Naive thymus-derived CD4-positive, alpha-beta T cell (primary cell): ENCODE results near the gene TMEM116. TPM values are rescaled to one million over a fixed set of nuclear protein-coding genes. Genes with fewer than 3 reads are reported as not detected.
A peak's percentile ranks its signal among the peaks of the same experiment; 100 is the strongest.
"Not testable (repeated sequence)": the region's sequence is repeated elsewhere in the genome, so short reads cannot be mapped to it uniquely, and the experiment has no call there.

Experiments
- ATAC-seq: fragments of 150-1000 bp; cut with Tn5 transposase; 2 replicates; pipeline ENCODE4 v1.10.0; 2021; ENCODE audit warnings: mild to moderate bottlenecking, moderate library complexity
- CTCF ChIA-PET: fragments of 350-600 bp; sonication (Branson Sonifier 250); formaldehyde crosslinking; loops from one replicate; lab custom pipeline; 2021; ENCODE audit warnings: antibody characterized with exemption; lab: Charles Lee
- POLR2A ChIA-PET: fragments of 350-600 bp; sonication (Branson Sonifier 250); formaldehyde crosslinking; loops from one replicate; lab custom pipeline; 2021; ENCODE audit warnings: antibody characterized with exemption, inconsistent platforms; lab: Charles Lee
- DNase-seq, 9 donors: peaks; one replicate each; pipeline versions ENCODE4 v3.0.0 to v3.0.0-alpha.2; 2020 to 2022; ENCODE audit warnings: mixed read lengths in 1 of 9
- H3K27ac ChIP-seq: one replicate; pipeline ENCODE4 v1.7.0; 2013; ENCODE audit warnings: mild to moderate bottlenecking, low read depth, low read length, moderate library complexity
- H3K27me3 ChIP-seq, 2 donors: one replicate each; pipeline ENCODE4 v1.7.0; 2013; ENCODE audit warnings: low read length in 2 of 2, mild to moderate bottlenecking in 2 of 2, moderate library complexity in 2 of 2; ENCODE audit not compliant: control insufficient read depth in 2 of 2, insufficient read depth in 2 of 2
- H3K36me3 ChIP-seq, 3 experiments: 1 replicate in 2 of 3; 2 replicates in 1 of 3; pipeline ENCODE4 v1.7.0; 2013; ENCODE audit warnings: low read length in 3 of 3, mild to moderate bottlenecking in 3 of 3, moderate library complexity in 1 of 3; ENCODE audit not compliant: insufficient read depth in 3 of 3, control insufficient read depth in 2 of 3
- H3K4me1 ChIP-seq, 2 donors: one replicate each; pipeline ENCODE4 v1.7.0; 2013; ENCODE audit warnings: low read length in 2 of 2, mild to moderate bottlenecking in 2 of 2, moderate library complexity in 1 of 2; ENCODE audit not compliant: control insufficient read depth in 2 of 2, insufficient read depth in 2 of 2
- H3K4me3 ChIP-seq: 2 replicates; pipeline ENCODE4 v1.7.0; 2013; ENCODE audit warnings: mild to moderate bottlenecking, low read length
- H3K9me3 ChIP-seq, 3 experiments: 1 replicate in 2 of 3; 2 replicates in 1 of 3; pipeline ENCODE4 v1.7.0; 2013; ENCODE audit warnings: low read length in 3 of 3; ENCODE audit not compliant: control insufficient read depth in 2 of 3
- H3K27ac Mint-ChIP-seq, 9 donors: one replicate each; pipeline ENCODE4 v1.8.0; 2020 to 2022; ENCODE audit warnings: mixed read lengths in 9 of 9, mild to moderate bottlenecking in 8 of 9, moderate library complexity in 5 of 9, inconsistent platforms in 2 of 9
- H3K27me3 Mint-ChIP-seq, 5 donors: one replicate each; pipeline ENCODE4 v1.8.0; 2021 to 2022; ENCODE audit warnings: mixed read lengths in 5 of 5, mild to moderate bottlenecking in 1 of 5
- H3K36me3 Mint-ChIP-seq, 5 donors: one replicate each; pipeline ENCODE4 v1.8.0; 2020 to 2022; ENCODE audit warnings: mixed read lengths in 5 of 5, mild to moderate bottlenecking in 3 of 5, inconsistent platforms in 1 of 5
- H3K4me1 Mint-ChIP-seq, 7 donors: one replicate each; pipeline ENCODE4 v1.8.0; 2020 to 2022; ENCODE audit warnings: mixed read lengths in 7 of 7, mild to moderate bottlenecking in 3 of 7, inconsistent platforms in 1 of 7
- H3K4me3 Mint-ChIP-seq, 10 donors: one replicate each; pipeline ENCODE4 v1.8.0; 2020 to 2022; ENCODE audit warnings: mild to moderate bottlenecking in 10 of 10, mixed read lengths in 10 of 10, moderate library complexity in 6 of 10, inconsistent platforms in 2 of 10
- H3K9me3 Mint-ChIP-seq, 11 donors: one replicate each; pipeline ENCODE4 v1.8.0; 2020 to 2022; ENCODE audit warnings: mixed read lengths in 11 of 11, mild to moderate bottlenecking in 4 of 11, inconsistent platforms in 1 of 11, moderate library complexity in 1 of 11
- intact Hi-C, 2 donors: fragments of 100-400 bp; cut with micrococcal nuclease; formaldehyde crosslinking; loops; one replicate each; pipeline ENCODE4 v1.15.1; 2023
- polyA plus RNA-seq, 2 donors: library from polyadenylated mRNA; unstranded; fragments of 300-500 nt; fragmentation: Illumina TruSeq; gene quantifications; one replicate each; pipeline ENCODE4 v1.2.3, GENCODE V29; 2021
- total RNA-seq, 6 experiments: library from RNA in 5 of 6; stranded (reverse) in 5 of 6; gene quantifications; 1 replicate in 5 of 6; 2 replicates in 1 of 6; pipeline ENCODE4 v1.2.3 and lab custom pipeline; 2021 to 2026

The TMEM116 gene
- total and polyA plus RNA-seq, 7 experiments from 2014 or later: 8.7 to 29.3 (median 20.1) TPM

DNA sequence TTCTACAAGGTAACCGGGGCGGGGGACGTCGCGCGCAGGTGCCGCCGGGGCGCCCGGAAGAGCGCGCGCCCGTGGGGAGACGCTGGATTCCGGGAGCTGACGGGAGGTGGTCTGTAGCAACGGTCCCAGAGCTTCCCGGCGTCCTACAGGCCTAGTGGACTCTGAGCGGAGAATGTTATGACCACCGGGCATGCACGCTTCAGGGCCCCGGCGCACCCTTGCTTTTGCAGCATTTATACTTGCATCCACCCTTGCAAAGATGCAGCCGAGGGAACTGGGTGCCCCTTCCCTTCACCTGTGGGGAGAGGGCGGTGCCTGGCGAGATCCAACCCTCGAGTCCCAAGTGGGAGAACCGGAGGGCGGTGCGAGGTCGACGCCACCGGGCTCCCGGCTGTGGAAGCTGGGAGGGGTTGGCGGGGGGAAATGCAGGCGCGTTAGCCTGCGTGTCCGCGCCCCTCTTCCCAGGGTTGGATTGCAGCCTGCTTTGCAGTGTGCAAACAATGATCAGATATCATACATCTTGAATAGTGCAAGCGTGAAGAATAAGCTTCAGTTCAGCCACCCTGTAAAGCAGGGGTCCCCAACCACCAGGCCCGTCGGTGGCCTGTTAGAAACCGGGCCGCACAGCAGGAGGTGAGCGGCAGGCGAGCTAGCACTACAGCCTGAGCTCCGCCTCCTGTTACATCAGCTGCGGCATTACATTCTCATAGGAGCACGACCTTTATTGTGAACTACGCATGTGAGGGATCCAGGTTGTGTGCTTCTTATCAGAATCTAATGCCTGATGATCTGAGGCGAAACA, 837 bp upstream of the TMEM116 start:
- Mint-ChIP-seq H3K27ac (peak overlapping the region; percentile 95 to 98 (median 97)), H3K27me3 (no peaks in the 10 kb centered on the region), H3K9me3 (peaks cover 0 to 10% (median 4%) of the 10 kb centered on the region in 11 donors), H3K4me1 (peaks cover 44 to 75% (median 59%) of the 10 kb centered on the region in 7 donors), H3K36me3 (peaks cover 14 to 41% (median 37%) of the 10 kb centered on the region in 5 donors), H3K4me3 (peak overlapping the region; percentile 86 to 97 (median 91))
- H3K4me3 ChIP-seq: peak overlapping the region; percentile 71
- peak overlapping the region; percentile 82 for H3K27ac ChIP-seq
- ATAC-seq (peak; percentile 47), DNase-seq (peak; percentile 32 to 82 (median 65))
- H3K27me3 ChIP-seq: no peaks in the 10 kb centered on the region
- H3K9me3 ChIP-seq: no peaks in the 10 kb centered on the region
- ChIA-PET CTCF (interaction anchor here (1.0 to 3.8 kb wide), 18 partner anchors 9 to 172 kb away, joined by 3 to 63 read pairs (median 4); partner anchors contain the start of genes MAPKAPK5 and NAA25), POLR2A (interaction anchor here (0.6 to 6.5 kb wide), 35 partner anchors 9 to 176 kb away, joined by 3 to 285 read pairs (median 4); partner anchors contain the start of genes MAPKAPK5, NAA25 and TRAFD1)
- peaks cover 29 to 40% of the 10 kb centered on the region in 2 donors for H3K4me1 ChIP-seq
- H3K36me3 ChIP-seq: peaks cover 4 to 16% (median 6%) of the 10 kb centered on the region in 3 experiments
- intact Hi-C loops: loop anchor here (1.0 to 10.0 kb wide), 21 partner anchors 12 to 1208 kb away; partner anchors contain the start of genes HECTD4 (in 2 of the 2), NAA25 (in 2 of the 2), RPL6 (in 2 of the 2) and TRAFD1 (in 2 of the 2)

DNA sequence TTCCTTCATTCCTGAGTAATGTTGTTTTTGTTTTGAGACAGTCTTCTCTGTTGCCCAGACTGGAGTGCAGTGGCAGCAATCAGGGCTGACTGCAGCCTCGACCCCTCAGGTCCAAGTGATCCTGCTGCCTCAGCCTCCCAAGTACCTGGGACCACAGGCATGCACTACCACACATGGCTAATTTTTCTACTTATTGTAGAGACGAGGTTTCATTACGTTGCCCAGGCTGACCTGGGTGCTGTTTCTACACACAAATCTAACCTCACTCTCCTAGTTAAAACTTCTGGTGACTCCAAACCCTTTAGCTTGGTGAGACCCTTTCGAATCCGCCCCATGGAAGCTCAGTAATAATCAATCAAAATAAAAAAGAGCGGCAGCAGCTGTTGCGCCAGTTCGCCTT, 1.3 kb downstream of the TMEM116 start:
- Mint-ChIP-seq H3K9me3 (peaks cover 0 to 10% (median 4%) of the 10 kb centered on the region in 11 donors), H3K4me3 (peak overlapping the region; percentile 86 to 97 (median 91)), H3K36me3 (peaks cover 10 to 35% (median 33%) of the 10 kb centered on the region in 5 donors), H3K27ac (peak overlapping the region; percentile 95 to 99 (median 97)), H3K4me1 (peaks cover 38 to 64% (median 45%) of the 10 kb centered on the region in 7 donors), H3K27me3 (no peaks in the 10 kb centered on the region)
- no peak for ATAC-seq
- Histone ChIP-seq H3K4me3 (peak overlapping the region; percentile 90), H3K9me3 (no peaks in the 10 kb centered on the region), H3K27me3 (no peaks in the 10 kb centered on the region), H3K36me3 (peaks cover 4 to 16% (median 6%) of the 10 kb centered on the region in 3 experiments), H3K27ac (peak overlapping the region; percentile 96), H3K4me1 (peaks cover 25 to 32% of the 10 kb centered on the region in 2 donors)
- ChIA-PET POLR2A (interaction anchor here (1.0 to 6.5 kb wide), 6 partner anchors 14 to 170 kb away, joined by 3 to 285 read pairs (median 22); partner anchors contain the start of gene MAPKAPK5), CTCF (interaction anchor here (0.6 to 3.8 kb wide), 6 partner anchors 9 to 68 kb away, joined by 3 to 63 read pairs (median 6); no protein-coding TSS in a partner anchor)
- no peak for DNase-seq
- intact Hi-C loops: loop anchor here (2.0 to 10.0 kb wide), 9 partner anchors 34 to 1211 kb away; partner anchors contain the start of genes ACAD10 (in 1 of the 2), ATXN2 (in 1 of the 2), BRAP (in 1 of the 2) and NAA25 (in 1 of the 2)

DNA sequence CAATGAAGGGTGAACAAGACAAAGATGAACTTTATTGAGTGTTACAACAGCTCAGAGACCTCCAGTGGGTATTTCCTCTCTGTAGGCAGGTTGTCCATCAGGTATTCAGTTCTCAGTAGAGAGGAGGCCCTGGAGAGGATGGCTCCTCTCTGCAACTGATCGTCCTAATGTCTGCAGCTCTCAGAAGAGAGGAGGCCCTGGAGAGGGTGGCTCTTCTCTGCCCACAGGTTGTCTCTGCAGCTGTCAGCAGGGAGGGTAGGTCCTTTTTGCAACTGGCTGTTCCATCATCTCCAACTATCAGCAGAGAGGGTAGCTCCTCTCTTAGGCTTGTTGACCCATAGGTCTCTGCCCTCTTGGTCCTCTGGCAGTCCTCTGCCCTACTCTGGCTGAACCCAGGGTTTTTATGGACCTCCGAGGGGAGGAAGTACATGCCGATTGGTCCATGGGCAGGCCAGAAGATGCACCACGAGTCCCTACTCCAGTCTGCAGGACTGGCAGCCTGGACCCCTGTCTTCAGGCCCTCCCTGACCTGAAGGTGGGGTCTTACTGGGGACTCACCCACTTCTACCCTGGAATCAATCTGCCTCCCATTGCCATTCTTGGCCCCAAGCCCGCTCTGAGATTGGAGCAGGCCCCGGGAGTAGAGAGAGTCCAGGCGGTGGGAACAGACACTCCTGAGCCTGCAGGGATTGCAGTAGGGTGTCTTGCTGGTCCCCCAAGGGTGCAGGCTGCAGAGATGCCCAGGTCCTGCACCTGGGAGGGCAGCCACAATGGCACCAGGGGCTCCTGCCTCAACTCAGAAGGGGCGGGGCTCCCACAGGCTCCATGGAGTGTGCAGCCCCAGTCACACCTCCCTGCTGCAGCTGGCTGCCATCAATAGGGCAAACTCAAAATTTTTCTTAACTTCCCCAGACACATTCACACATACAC, 2.3 kb downstream of the TMEM116 start:
- no peak overlapping the region for H3K27ac ChIP-seq
- POLR2A ChIA-PET: interaction anchor here (0.9 to 2.2 kb wide), 4 partner anchors 9 to 66 kb away, joined by 5 to 20 read pairs (median 11); no protein-coding TSS in a partner anchor

DNA sequence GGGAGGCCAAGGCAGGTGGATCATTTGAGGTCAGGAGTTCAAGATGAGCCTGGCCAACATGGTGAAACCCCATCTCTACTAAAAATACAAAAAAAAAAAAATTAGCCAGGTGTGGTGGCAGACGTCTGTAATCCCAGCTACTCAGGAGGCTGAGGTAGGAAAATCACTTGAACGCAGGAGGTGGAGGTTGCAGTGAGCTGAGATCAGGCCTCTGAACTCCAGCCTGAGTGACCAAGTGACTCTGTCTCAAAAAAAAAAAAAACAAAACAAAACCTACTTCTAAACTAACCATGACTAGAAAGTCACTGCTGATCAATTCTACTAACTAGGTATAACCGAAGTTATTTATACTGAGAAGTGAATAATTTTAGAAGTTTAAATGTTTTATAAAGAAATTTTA, 3.4 kb downstream of the TMEM116 start:
- H3K4me3 Mint-ChIP-seq, ATAC-seq, intact Hi-C loops, H3K4me3 ChIP-seq, DNase-seq, H3K36me3 ChIP-seq, H3K27me3 ChIP-seq, H3K27ac ChIP-seq, H3K9me3 ChIP-seq, H3K27me3 Mint-ChIP-seq: not testable (repeated sequence)
- ChIA-PET CTCF (interaction anchor here (0.6 to 1.2 kb wide), 4 partner anchors 8 to 32 kb away, joined by 3 to 10 read pairs (median 4); no protein-coding TSS in a partner anchor), POLR2A (interaction anchor here (0.9 to 2.2 kb wide), 4 partner anchors 8 to 65 kb away, joined by 5 to 20 read pairs (median 11); no protein-coding TSS in a partner anchor)
- peaks cover 5 to 25% (median 21%) of the 10 kb centered on the region in 5 donors for H3K36me3 Mint-ChIP-seq
- H3K4me1 ChIP-seq: peaks cover 15 to 28% of the 10 kb centered on the region in 2 donors
- peaks cover 35 to 66% (median 52%) of the 10 kb centered on the region in 7 donors for H3K4me1 Mint-ChIP-seq
- H3K9me3 Mint-ChIP-seq: peaks cover 0 to 10% (median 0%) of the 10 kb centered on the region in 11 donors
- H3K27ac Mint-ChIP-seq: peak overlapping the region in 7 of 9 donors; percentile 9 to 75 (median 59)

More for the DNA sequence above, 2.3 kb downstream of the TMEM116 start:
- Mint-ChIP-seq H3K27ac (peak overlapping the region; percentile 11 to 98 (median 95)), H3K9me3 (peaks cover 0 to 10% (median 1%) of the 10 kb centered on the region in 11 donors), H3K4me1 (peaks cover 39 to 64% (median 48%) of the 10 kb centered on the region in 7 donors), H3K36me3 (peaks cover 5 to 28% (median 24%) of the 10 kb centered on the region in 5 donors), H3K27me3 (no peaks in the 10 kb centered on the region), H3K4me3 (peak overlapping the region; percentile 86 to 97 (median 91))
- H3K9me3 ChIP-seq: no peaks in the 10 kb centered on the region
- CTCF ChIA-PET: interaction anchor here (0.8 to 1.2 kb wide), 3 partner anchors 9 to 17 kb away, joined by 3 to 10 read pairs (median 4); no protein-coding TSS in a partner anchor
- peaks cover 22 to 32% of the 10 kb centered on the region in 2 donors for H3K4me1 ChIP-seq
- intact Hi-C loops: loop anchor here (5.0 to 10.0 kb wide), 8 partner anchors 33 to 1212 kb away; partner anchors contain the start of genes ACAD10 (in 1 of the 2), ATXN2 (in 1 of the 2), BRAP (in 1 of the 2) and NAA25 (in 1 of the 2)
- no peak for DNase-seq
- no peak for ATAC-seq
- H3K4me3 ChIP-seq: no peak overlapping the region
- H3K27me3 ChIP-seq: no peaks in the 10 kb centered on the region
- H3K36me3 ChIP-seq: peaks cover 0 to 9% (median 0%) of the 10 kb centered on the region in 3 experiments

DNA sequence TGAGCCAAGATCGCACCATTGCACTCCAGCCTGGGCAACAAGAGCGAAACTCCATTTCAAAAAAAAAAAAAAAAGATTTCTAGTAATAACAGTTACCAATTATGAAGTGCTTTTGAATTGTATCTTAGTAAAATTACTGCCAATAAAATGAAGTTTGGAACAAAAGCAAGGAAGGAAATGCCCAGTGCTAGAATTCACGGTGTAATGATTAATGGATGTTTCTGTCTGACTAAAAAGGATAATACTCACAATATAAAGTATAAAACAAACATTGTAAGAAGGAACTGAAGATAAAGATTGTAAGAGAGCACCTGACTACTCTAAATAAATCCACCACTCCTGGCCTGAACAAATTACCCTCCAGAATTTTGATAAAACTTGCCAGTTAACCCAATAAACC, 4.0 kb downstream of the TMEM116 start:
- no peak overlapping the region for H3K27ac ChIP-seq
- Mint-ChIP-seq H3K27me3 (no peaks in the 10 kb centered on the region), H3K9me3 (peaks cover 0 to 10% (median 0%) of the 10 kb centered on the region in 11 donors), H3K4me3 (no peak overlapping the region), H3K4me1 (peaks cover 30 to 61% (median 46%) of the 10 kb centered on the region in 7 donors), H3K27ac (peak overlapping the region in 5 of 9 donors; percentile 36 to 73 (median 48)), H3K36me3 (peaks cover 5 to 20% (median 16%) of the 10 kb centered on the region in 5 donors)
- CTCF ChIA-PET: interaction anchor here (0.6 to 0.7 kb wide), 2 partner anchors 33 to 89 kb away, joined by 3 to 4 read pairs; no protein-coding TSS in a partner anchor
- peaks cover 12 to 23% of the 10 kb centered on the region in 2 donors for H3K4me1 ChIP-seq
- H3K27me3 ChIP-seq: no peaks in the 10 kb centered on the region
- ATAC-seq: no peak
- H3K36me3 ChIP-seq: peaks cover 0 to 6% (median 0%) of the 10 kb centered on the region in 3 experiments
- H3K9me3 ChIP-seq: no peaks in the 10 kb centered on the region
- H3K4me3 ChIP-seq: no peak overlapping the region
- intact Hi-C loops: no loop called here
- POLR2A ChIA-PET: interaction anchor here (2.2 kb wide), 1 partner anchor 15 kb away, joined by 20 read pairs; no protein-coding TSS in a partner anchor
- DNase-seq: no peak
